ENCODE data around the gene RAD51B. TPM values are rescaled to one million over a fixed set of nuclear protein-coding genes. Genes with fewer than 3 reads are reported as not detected.

Gene RAD51B
- total and polyA plus RNA-seq, 9 of the 15 experiments (the other 6 are each of a cell fraction or from before 2014, with no cell fraction given), result 8.5 to 17.3 (median 11.3) TPM

- no peaks in the 10 kb centered on the region for H3K9me1 ChIP-seq (ENCODE audit: control insufficient read depth, insufficient read depth, low read length)
- WGBS (ENCODE audit: insufficient coverage, low coverage, missing lambda C conversion rate), result 81% methylated on average over 9 of the region's 11 CpGs
- no peaks in the 10 kb centered on the region for H3K9me3 ChIP-seq (replicated peaks; ENCODE audit: control insufficient read depth, insufficient read depth, low read depth, low read length)
- H4K20me1 ChIP-seq (replicated peaks; ENCODE audit: control insufficient read depth, insufficient read depth, low read length), result no peaks in the 10 kb centered on the region
- no peaks in the 10 kb centered on the region for H3K79me2 ChIP-seq (ENCODE audit: control insufficient read depth, insufficient read depth, low read length)
- H3K9ac ChIP-seq (ENCODE audit: insufficient read depth in 1 of 2, low read depth in 2 of 2, low read length in 2 of 2), result no peak overlapping the region
- no peak overlapping the region for H3K27ac ChIP-seq (ENCODE audit: extremely low read depth, low read depth, low read length)
- H3K36me3 ChIP-seq (ENCODE audit: control insufficient read depth, insufficient read depth, low read length), result no peaks in the 10 kb centered on the region
- H2AFZ ChIP-seq (ENCODE audit: low read depth, low read length), result no peak overlapping the region
- CTCF ChIA-PET (ENCODE audit: low intra/inter-chr PET ratio), result no interaction called here
- peaks cover 14 to 16% of the 10 kb centered on the region in 2 experiments; a peak in 4 of 5 replicates for H3K4me1 ChIP-seq (replicated peaks in 1 of 2; ENCODE audit: control insufficient read depth in 2 of 2, insufficient read depth in 2 of 2, low read length in 2 of 2)
- no peak overlapping the region for H3K4me2 ChIP-seq (ENCODE audit: insufficient read depth, low read length)
- no peak overlapping the region for H3K4me3 ChIP-seq
- POLR2A ChIA-PET, result no interaction called here
- TF ChIP-seq POU5F1 (IDR thresholded peaks at IDR 0.05; ENCODE audit: borderline replicate concordance, low read depth, low read length, partially characterized antibody) (no peak), E2F1 (CRISPR knock-in tag; IDR thresholded peaks at IDR 0.05) (no peak), XRCC4 (IDR thresholded peaks at IDR 0.05; ENCODE audit: extremely low read depth, insufficient read depth, insufficient read length) (no peak)
- DNase-seq (ENCODE audit: extremely low read depth in 1 of 4, low spot score in 3 of 4) (no peak), FAIRE-seq (no peak), ATAC-seq (no peak)
- H3K27me3 ChIP-seq (ENCODE audit: control insufficient read depth in 2 of 2, insufficient read depth in 2 of 2, low read length in 2 of 2), result no peaks in the 10 kb centered on the region
- intact Hi-C loops (cut with micrococcal nuclease) (no loop called here), in situ Hi-C loops (cut with MboI) (no loop called here)
- no TSS peak for BruUV-seq (replicated peaks)
Observed at GRCh38 chr14:68631394-68632053, 811.9 kb downstream of the RAD51B start.

All from K562 (cell line).